Stimulated activated CD8-positive, alpha-beta memory T cell treated with anti-CD3 and anti-CD28 coated beads, Interleukin-2, amount 100 ng/mL, for 48 hours (primary cell): ENCODE results near the gene CNKSR3.

Source experiments
- DNase-seq, 2 donors: peaks; one replicate each; pipeline ENCODE4 v3.0.0-alpha.2; 2020; ENCODE audit warnings: low read depth in 2 of 2

CNKSR3 gene

GRCh38 chr6:154502553-154502952, 7.9 kb downstream of the CNKSR3 start:
- no peak for DNase-seq

DNA sequence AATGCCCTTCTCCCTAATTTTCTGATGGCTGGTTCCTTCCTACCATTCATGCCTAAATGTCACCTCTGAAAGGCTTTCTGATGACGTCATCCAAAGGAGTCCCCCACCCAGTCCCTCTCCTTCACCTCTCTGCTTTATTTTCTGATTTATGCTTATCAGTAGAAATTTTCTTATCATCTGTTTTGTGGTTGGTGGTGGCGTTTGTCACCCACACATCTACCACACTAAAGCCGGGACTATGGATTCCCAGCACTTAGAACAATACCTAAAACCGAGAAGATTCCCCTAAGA, 9.0 kb downstream of the CNKSR3 start:
- DNase-seq, result no peak

GRCh38 chr6:154500769-154501577, 9.5 kb downstream of the CNKSR3 start:
- DNase-seq, result no peak

DNA sequence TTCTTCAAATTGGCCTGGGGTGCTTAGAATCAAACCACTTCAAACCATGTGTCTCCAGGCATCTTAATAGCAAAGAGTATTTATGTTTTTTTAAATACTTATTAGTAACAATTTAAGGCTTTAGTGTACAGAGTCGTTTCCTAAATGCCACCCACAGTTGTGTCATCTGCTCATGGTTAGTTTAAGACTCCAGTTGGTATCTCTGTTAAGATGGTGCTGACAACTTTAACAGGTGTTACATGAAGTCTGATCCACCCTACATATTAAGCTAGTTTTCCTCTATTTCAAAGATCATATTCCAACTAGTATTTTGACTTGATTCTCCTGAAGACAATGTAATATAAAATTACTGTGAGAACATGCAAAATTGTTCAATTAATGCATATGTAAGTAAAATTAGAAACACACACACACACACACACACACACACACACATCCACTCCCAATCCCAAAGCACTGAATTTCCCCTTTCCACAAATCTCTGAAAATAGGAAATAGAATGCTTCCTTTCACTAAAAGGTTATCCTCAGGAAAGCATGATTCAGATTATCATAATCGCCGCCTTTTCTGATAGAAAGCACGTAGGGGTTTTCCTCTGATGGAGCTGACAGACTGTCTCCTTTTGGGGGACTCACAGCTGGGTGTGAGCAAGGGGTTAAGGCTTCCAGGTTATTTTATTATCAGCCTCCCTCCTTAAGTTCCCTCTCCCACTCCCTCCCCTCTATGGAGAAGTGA, 10.5 kb downstream of the CNKSR3 start:
- no peak for DNase-seq

- no peak for DNase-seq
Measured at GRCh38 chr6:154498340-154498934, 12.0 kb downstream of the CNKSR3 start.

DNA sequence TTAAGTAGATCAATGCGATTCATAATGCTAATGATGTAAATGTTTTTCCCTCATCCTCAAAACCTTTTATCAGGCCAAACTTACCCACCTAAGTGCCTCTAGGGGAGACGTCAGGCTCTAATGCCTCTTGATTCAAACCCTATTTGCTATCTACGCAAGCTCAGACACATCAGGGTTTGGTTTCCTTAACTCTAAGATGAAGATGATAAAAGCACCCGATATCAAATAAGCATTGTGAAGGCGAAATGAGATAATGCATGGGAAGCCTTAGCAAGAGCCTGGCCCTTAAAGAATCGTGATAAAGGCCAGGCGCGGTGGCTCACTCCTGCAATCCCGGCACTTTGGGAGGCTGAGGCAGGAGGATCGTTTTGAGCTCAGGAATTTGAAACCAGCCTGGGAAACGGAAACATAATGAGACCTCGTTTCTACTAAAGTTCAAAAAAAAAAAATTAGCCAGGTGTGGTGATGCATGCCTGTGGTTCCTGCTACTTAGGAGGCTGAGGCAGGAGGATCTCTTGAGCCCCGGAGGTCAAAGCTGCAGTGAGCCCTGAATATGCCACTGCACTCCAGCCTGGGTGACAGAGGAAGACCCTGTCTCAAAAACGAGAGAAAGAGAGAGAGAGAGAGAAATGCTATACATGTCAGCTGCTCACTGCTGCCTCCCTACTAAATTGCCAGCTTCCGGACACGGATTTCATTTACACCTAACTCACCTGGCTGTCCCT, 13.5 kb downstream of the CNKSR3 start:
- DNase-seq, result no peak

GRCh38 chr6:154496186-154496585, 14.3 kb downstream of the CNKSR3 start:
- DNase-seq, result no peak

DNA sequence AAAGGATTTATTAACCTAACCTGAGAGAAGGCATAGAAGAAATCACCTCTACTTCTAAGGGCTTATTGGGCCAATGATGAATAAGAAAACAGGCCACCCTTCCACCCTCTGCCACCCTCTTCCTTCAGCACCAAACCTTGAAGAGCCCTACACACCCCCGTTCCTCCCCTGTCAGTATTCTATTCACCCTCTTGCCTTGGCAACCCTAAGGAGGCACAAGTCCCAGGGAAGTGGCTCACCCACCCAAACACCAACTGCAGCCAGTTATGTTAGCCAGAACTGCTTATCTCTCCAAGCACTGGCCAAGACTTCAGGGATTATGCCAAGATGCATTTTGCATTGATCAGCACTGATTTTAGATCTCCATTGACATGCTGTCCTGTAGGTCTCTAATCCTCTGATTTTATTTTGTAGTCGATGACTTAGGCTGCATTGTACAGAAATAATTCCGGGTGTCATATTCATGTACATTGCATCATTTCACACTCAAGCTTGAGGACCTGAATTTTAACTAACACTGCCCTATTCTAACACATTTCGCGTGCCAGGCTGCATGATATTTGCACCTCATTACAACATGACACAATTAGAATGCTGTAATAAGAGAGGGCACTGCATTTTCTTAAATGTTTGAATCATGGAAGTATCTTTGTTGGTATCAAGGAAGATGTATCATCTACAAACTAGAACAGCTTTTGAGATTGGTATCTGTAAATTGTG, 15.7 kb downstream of the CNKSR3 start:
- DNase-seq, result no peak

- DNase-seq, result no peak
Measured at GRCh38 chr6:154491567-154492470, 18.7 kb downstream of the CNKSR3 start.

DNA sequence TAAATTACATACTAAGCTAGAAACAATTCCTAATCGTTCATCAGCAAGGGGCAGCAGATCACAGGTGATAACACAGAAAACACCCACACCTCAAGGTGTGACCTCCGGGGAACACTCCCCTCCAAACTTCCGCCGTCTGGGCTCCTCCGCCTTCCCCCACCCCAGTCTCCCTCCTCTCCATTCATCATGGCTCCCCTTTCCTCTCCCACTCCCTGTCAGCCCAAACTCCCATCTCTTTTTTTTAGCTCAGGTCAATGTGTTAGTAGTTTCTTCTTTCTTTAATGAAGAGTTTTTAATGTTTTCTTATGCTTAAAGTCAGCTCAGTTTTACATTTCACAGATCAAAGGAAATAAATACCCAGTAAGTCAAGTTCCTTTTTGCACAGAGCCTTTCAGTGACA, 20.7 kb downstream of the CNKSR3 start:
- DNase-seq, result no peak

- DNase-seq, result no peak
Measured at GRCh38 chr6:154488802-154489437, 21.6 kb downstream of the CNKSR3 start.

DNA sequence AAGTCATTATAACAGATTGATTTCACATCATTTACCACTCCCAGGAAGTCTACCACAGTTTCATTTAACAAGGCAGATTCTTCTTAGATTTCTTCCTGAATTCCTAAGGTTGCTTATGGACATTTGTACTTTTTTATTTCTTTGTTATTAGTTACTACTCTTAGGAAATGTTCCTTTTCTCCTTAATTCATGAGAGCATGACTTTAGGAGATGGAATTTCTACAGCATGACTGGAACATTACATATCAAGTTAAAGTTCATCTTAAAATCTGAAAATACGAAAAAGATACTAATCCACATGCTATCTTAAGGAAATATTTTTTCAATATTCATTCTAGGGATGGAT, 22.3 kb downstream of the CNKSR3 start:
- no peak for DNase-seq

DNA sequence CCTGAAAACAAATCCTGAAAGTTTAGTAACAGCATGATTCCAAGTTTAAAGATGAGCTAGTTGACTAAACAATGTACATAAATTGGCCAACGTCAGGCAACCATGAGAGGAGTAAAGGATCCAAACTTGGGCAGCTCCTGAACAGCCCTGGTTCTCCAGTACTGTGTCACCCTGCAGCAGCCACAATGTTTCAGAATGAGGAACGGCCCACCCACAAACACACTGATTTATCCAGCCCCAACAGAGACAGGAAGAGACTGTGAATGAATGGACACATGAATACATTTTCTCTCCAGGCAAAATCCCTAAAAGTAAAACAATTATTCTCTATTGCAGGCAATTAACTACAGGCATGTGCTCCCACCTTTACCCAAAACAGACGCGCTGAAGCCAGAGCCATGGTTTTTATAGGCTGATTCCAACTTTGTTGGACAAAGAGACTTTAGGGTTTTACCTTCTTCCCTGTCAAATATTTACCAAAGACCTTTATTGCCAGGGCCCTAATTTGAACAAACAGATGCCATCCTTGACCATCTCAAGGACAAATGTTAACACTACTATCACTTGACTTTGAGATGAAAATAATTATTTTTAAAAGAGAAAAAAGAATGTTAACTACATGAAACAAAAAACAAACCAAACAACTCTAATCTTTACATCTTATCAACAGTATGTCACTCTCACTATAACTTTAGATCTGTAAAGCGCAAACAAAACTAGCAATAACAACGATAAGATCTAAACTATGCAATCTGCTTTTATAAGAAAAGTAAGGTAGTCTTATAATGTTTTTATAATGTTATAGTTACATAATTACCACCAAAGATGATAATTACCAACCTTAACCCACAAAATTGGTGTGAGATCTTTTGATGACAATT, 22.9 kb downstream of the CNKSR3 start:
- no peak for DNase-seq

GRCh38 chr6:154485815-154486214, 24.7 kb downstream of the CNKSR3 start:
- no peak for DNase-seq

DNA sequence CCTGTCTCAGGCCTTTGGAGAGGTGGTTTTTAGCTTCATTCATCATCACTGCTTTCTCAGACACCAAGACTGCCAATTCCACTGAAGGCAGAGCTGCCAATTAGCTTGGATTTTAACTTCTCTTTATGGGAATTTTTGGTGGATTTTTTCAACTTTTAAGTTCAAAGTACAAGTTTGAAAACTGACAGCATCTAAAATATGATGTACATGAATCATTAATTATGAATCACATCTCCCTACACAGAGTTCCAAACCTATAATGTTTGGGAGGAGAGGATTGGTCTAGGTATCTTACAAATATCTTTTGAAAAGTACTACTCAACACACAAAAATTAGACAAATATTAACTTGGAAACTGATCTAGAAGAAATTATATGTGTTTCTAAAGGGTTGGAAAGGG, 25.5 kb downstream of the CNKSR3 start:
- no peak for DNase-seq

- no peak for DNase-seq
Measured at GRCh38 chr6:154482858-154483257, 27.6 kb downstream of the CNKSR3 start.

DNA sequence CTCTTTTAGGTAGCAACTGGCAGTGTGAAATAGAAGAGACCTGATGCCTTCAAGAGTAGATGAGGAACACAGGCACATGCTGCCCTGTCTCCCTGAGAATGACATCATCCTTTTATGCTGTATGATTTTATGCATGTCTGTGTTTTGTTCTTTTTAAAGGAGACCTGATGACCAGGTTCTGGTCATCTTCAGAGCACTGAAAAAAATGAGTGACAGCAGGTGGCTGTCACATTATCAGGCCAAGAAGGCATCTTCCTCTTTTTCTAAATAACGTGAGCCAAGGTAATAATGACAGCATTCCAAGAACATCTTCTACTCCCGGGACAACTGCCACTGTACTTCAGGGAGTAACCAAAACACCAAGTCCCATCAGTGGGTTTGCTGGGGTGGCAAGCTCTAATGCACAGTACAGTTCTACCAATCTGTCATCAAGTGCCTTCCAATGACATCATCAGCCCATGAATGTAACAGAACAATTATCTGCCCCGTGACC, 28.9 kb downstream of the CNKSR3 start:
- no peak for DNase-seq

DNA sequence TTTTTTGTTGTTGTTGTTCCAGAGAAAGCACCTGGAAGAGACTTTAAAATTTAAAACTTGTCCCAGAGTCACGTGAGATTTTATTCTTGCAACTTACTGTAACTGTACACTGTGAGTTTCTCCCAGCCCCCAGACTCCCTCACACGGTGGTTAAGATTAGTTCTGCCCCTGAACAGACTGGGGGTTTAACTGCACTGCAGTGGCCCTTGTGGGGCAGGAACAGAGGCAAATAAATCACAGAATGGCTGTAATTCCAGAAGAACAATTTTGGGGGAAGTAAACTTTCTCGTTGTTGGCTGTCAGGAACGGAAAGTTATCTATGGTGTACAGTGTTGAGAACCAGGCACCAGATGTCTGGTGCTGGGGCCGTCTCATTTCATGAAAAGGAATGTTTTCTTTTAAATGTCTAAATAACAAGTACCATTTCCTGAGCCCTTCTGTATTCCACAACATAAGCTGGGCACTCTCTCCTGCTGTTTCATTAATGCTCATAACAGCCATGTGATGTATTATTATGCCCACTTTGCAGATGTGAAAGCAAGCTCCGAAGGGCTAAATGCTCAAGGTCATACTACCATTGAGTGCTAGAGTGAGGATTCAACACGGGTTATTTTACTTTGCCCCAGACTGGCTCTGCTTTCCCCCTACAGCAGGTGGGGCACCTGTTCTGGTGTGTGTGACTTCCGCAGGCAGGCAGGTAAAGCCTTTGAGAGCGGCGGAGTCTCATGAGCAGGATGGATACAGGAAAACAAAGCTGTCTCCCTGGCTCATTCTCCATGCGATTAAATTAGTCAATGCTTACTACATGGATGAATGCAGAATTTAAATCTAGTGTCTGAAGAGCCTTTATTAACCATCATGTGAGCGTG, 30.5 kb downstream of the CNKSR3 start:
- DNase-seq, result no peak
